ENCODE measurements around the gene TMEM63C.
A peak's percentile ranks its signal among the peaks of the same experiment; 100 is the strongest.

The TMEM63C gene

DNA sequence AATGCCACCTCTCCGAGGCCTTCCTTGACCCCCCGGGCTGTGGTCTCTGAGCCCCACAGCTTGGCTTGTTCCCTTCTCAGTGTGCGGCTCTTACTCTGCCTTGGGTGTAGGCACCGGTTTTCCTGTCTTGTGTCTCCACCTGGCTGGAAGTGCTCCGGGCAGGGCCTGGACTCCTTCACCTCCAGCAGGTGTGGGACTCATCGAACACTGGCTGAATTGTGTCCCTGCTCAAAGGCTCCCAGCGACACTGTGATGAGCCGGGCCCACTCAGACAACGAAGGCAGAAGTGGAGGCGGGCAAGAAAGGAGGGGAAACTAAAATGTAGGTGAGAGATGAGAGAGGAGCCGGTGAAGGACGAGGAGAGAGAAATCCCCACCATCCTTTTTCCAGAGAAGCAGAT lies 18.0 kb downstream of the TMEM63C start:
- DNase-seq (ENCODE audit: low spot score): no peak

DNA sequence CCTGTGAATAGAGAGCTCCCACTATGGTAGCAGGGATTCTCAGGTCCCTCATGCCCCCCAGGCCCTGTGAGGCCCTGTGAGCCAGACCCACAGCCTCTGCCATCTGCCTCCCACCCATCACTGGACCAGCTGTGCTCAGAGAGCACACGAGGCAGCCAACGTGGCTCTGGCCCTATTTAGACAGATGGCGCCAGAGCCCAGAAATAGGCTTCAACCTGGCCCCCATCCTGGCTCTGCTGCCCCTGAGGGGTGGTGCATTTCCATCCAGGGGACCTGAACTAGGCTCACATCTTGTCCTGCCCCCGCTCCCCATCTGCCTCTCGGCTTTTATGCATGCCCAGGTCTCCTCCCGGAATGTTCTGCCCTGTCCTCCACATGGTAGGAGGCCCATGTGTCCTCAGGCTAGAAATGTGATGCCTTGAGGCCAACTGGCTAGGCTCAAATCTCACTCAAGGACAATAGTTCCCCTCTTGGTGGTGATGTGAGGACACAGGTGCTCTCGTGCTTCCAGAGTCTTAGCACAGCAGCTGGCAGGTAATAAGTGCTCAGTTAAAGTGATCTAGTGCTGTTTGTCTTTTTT lies 18.9 kb downstream of the TMEM63C start:
- DNase-seq (ENCODE audit: low spot score): no peak

GRCh38 chr14:77201696-77202095 lies 20.1 kb downstream of the TMEM63C start:
- no peak for DNase-seq (ENCODE audit: low spot score)

DNA sequence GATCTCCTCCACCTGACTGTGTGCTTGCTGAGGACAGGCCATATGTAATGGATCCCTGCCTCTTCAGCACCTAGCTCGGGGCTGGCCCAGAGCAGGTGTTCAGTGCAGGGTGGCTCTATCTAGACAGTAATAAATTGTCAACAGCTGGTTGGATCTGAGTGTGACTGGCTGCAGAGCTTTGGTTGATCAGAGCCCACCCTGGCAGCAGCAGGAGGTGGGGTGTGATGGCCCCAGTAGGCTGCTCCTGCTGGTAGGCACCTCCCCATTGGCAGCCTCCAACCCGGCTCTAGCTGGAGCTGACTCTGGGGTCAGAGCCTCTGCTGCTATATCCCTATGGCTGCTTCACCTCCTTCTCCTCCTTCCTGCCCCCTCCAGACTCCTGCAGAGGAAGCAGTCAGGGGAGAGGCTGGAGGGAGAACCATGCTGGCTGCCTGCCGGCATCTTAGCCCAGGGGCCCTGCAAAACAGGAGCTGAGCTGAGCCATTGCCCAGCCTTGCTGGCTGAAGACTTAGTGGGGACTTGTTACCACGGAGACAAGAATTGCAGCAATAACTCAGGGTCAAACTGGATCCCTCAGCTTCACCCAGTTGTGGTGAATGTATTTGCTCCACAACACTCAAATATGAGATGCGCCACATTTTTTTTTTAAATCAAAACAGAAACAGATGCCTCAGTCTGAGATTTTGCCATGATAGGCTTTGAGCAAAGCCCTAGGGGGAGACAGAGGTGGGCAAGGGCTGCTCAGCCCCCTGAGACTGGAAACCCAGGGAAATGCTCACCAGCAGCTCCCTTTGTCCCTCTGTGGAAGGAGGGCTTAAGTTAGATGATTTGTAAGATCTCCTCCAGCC lies 22.2 kb downstream of the TMEM63C start:
- DNase-seq (ENCODE audit: low spot score): no peak

GRCh38 chr14:77204459-77204771 lies 22.8 kb downstream of the TMEM63C start:
- peak; percentile 22 for DNase-seq (ENCODE audit: low spot score)

- DNase-seq (ENCODE audit: low spot score): no peak
Observed at GRCh38 chr14:77204907-77205306, 23.3 kb downstream of the TMEM63C start.

- DNase-seq (ENCODE audit: low spot score): no peak
Observed at GRCh38 chr14:77205566-77205965, 24.0 kb downstream of the TMEM63C start.

DNA sequence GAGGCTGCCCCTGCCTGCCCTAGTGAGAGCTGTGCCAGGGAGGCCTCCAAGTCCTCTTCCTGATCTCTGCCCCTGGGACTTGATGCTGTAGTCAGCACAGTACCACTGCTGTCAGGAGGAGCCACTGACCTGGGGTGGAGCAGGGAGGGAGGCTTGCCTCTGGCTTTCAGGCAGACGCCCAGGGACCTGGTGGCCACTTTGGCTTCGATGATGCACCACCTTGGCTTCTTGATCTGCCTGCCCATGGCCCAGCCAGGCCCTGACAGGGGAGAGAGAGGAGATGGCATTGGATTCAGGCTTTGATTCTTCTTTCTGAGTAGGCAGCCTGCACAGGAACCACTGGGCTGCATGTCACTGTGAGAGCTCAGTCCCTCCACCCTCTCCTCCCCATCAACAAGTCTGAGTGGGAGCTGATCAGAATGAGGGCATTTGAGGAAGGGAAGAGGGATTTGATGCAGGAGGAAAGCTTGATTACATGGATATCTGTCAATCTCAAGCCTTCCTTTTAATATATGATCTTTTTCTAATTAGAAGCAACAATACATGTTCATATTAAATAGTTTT lies 24.7 kb downstream of the TMEM63C start:
- DNase-seq (ENCODE audit: low spot score): no peak

DNA sequence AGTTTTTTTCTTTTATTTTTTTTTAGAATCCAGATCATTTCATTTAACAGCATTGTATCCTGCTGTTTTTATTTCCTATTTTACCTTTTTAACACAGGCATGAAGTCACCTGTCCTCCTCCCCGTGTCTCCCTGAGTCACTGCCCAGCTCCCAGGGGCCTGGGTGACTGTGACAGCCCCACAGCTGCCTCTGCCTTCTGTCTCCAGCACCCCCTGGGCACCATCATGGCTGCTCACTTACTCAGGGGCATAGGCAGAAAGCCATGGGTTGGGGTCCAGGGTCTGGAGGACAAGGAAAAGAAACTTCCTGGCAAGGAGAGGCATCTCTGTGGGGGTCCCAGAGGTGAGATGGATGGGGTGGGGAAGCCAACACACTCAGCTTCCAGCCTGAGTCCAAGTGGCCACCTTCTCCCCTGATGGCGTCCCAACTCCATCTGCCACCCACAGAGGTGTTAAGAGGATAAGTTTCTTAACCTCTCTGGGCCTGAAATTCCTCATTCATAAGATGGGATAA lies 25.3 kb downstream of the TMEM63C start:
- no peak for DNase-seq (ENCODE audit: low spot score)

DNA sequence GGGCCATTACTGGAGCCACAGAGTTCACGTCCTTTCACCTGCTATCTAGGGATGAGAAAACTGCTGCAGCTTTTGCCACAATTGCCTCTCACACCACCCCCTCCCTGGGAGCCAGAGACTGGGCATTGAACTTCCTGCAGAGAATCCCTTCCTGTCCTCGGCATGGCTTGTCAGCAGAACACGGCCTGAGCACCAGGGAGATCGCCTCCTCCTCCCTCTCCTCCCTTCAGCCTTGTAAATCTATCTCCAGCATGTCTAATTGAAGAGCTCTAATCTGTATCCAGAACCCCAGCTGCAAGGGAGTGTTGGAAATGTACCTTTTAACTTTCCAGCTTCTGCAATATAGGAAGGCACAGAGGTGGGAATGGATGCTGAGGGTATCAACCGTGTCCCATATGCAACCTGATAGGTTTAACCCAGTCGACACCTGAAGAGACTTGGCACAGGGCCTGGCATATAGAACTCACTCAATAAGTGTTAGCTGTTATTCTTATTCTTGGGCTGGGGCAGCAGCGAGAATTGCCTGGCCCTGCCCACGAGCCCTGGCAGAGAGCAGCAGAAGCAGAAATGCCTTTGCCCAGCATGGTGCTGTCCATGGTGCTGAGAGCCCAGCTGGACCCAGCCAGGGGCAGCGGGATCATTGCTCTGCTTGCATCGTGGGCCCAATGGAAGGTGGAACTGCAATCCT lies 26.8 kb downstream of the TMEM63C start:
- DNase-seq (ENCODE audit: low spot score): peak; percentile 62

DNA sequence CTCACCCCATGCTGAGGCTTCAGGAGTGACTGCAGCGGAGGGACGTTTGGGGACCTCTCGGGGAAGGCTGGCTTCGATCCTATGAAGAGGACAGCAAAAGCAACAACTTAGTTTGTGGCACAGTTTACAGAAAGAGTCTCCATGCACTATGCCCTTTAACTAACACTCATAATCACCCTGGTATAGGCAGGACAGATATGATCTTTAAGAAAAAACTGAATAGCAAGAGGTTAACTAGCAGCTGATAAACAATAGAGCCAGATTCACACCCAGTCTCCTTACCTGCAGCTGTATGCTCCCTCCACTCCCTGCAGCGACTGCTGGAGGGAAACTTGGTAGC lies 27.4 kb downstream of the TMEM63C start:
- no peak for DNase-seq (ENCODE audit: low spot score)

DNA sequence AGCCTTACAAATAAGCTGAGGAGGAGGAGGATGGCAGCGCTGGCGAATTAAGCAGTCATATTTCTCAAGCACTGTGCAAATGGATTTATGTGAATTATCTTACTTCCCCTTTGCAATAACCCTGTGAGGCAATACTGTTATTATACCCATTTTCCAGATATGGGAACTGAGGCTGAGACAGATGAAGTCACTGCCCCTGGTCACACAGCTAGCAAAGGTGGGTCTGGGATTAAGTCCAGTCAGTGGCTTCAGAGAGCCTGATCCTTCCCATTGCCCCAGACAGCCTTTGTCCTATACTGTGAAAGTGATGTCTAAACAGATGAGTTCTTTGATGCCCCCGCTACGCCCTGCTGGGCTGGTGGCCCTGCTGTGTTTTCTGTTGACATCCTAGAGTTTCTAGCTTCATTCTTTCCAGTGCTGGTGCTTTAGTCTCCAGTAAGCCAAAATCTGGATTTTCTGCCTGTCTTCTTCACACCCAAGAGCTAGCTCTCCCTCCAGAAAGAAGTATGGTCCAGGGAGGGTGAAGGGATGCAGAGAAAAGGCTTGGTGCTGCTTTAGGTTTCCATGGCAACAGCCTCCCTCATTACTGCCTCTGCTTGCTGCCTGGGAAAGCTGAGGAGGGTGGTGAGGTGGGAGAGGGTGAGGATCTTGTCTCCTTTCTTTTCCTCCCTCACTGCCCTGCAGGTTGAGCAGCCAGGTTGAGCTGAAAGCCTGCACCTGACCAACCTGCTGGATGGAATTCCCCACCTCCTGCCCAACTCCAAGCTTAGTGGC lies 30.7 kb downstream of the TMEM63C start:
- no peak for DNase-seq (ENCODE audit: low spot score)

DNA sequence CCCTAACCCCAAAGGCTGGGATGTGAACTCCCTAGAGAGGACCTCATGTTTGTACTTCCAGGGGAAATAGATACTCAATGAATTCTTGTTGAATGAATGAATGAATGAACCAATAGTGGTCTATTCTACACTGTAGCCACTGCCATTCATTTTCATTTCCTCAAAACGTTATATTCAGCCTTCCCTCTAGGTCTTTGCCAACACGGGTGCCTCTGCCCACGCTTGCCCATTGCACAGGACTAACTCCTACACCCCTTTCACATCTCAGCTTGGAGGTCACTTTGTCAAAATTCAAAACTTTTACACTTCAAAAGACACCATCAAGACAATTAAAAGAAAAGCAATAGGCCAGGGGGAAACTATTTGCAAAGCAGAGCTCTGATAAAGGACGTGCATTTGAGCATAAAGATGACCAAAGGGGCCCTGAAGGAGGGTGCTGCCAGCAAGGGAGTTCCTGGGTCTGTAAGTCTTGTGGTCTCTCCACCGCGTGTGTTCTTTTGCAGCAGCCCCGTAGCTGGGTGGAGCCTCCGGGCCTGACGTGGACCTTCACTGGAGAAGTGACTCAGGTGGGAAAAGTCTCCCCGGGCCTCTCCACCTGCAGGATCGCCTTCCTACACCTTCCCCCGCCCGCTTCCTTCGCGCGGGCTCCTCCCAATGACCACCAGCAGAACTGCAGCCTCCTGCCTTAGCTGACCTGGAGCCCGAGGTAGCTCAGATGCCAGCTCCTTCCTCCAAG lies 31.5 kb downstream of the TMEM63C start:
- DNase-seq (ENCODE audit: low spot score): peak; percentile 74

DNA sequence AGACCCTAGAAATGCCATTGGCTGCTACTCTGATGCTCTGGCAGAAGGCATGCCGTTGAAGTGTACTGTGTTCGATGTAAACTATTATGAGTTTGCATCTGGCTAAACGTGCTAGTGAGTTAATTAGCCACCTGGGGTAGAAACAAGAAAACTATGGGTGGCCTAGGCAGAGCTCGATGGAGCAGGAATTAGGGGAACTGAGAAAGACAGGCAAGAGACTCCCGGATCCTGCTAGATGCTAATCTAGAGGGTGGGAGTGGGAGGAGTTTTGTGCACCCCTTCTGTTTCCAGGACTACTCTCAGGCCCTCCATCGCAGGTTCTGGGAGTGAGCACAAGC lies 32.0 kb downstream of the TMEM63C start:
- DNase-seq (ENCODE audit: low spot score): no peak

DNA sequence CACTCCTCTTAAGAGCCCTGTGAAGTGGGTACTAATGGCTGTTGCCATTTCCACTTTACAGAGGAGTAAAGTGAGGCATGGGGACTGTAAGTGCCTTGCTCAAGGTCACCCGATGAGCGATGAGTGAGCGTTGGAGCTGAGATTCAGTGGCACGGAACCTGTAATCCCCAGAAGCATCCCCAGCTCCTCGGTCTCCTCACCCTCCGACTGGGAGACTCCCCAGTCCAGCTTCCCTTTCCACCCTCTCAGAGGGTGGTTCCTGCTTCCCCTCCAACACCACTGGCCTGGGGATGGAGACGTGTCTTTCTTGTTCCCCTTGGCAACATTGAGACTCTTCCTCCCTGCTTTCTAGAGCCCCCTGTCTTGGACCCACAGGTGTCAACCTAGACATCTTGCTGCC lies 32.6 kb downstream of the TMEM63C start:
- no peak for DNase-seq (ENCODE audit: low spot score)

DNA sequence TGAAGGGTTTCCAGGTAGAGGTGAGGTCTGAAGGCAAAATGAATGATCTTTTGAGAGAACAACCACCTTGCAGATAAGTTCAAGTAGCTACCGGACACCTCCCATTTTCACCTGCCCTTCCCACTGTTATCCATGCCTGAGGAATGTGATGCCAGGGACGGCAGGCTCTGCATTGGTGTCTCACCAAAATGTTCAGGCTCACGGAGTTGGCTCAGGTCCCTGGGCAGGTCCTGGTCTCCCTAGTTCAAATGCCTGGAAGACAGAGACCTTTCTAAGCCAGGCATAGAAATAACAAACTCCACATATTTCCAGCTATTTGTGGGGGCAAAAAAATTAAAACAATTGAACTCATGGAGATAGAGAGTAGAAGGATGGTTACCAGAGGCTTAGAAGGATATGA lies 36.0 kb downstream of the TMEM63C start:
- DNase-seq (ENCODE audit: low spot score): no peak

GRCh38 chr14:77219591-77219990 lies 38.0 kb downstream of the TMEM63C start:
- DNase-seq (ENCODE audit: low spot score): no peak

DNA sequence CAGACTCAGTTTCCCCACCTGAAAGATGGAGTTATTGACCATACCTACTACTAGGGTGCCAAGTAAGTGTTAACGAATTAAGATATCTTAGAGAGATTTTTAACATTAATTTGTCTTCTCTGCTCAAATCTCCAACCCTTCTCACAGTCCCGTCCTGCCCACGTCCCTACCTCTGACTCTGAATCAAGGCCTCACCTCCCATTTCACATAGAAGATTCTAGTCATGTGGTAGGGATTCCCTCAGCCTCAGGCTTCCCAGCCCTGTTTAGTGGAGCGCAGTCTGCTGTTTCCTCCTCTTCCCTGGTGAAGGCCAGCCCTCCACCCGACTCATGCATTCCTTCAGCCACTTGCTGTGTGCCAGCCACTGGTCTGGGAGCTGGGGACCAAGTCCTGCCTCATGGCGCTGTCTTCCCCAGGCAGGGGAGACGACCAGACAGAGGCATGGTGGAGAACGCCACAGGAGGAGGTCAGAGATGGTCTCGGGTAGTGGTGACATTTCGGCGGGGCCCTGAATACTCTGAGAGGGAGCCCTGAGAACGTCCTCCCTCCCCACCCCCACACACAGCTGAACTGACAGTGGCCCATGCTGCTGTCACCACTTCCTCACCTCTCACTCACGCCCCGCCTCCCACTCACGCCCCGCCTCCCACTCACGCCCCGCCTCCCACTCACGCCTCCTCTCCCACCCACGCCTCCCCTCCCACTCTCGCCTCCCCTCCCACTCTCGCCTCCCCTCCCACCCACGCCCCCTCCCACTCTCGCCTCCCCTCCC lies 38.8 kb downstream of the TMEM63C start:
- peak; percentile 48 for DNase-seq (ENCODE audit: low spot score)

- DNase-seq (ENCODE audit: low spot score): no peak
Observed at GRCh38 chr14:77221241-77221871, 39.8 kb downstream of the TMEM63C start.

- DNase-seq (ENCODE audit: low spot score): no peak
Observed at GRCh38 chr14:77222546-77223225, 41.1 kb downstream of the TMEM63C start.
